ENCODE data around the gene PLSCR4.

GRCh38 chr3:146283781-146284445, 33.0 kb upstream of the PLSCR4 start:
- TF ChIP-seq POLR2A (IDR thresholded peaks at IDR 0.05; ENCODE audit: low read depth, low read length) (no peak), POLR2AphosphoS5 (IDR thresholded peaks at IDR 0.05; ENCODE audit: insufficient read depth, low read depth, low read length) (no peak), EZH2 (IDR thresholded peaks at IDR 0.05; ENCODE audit: borderline replicate concordance, low read depth, low read length, severe bottlenecking) (no peak), MYC (IDR thresholded peaks at IDR 0.05; ENCODE audit: low read depth, low read length) (no peak), MAX (IDR thresholded peaks at IDR 0.05; ENCODE audit: insufficient read depth, insufficient read length) (no peak)
- TF ChIP-seq, protein P1, sequence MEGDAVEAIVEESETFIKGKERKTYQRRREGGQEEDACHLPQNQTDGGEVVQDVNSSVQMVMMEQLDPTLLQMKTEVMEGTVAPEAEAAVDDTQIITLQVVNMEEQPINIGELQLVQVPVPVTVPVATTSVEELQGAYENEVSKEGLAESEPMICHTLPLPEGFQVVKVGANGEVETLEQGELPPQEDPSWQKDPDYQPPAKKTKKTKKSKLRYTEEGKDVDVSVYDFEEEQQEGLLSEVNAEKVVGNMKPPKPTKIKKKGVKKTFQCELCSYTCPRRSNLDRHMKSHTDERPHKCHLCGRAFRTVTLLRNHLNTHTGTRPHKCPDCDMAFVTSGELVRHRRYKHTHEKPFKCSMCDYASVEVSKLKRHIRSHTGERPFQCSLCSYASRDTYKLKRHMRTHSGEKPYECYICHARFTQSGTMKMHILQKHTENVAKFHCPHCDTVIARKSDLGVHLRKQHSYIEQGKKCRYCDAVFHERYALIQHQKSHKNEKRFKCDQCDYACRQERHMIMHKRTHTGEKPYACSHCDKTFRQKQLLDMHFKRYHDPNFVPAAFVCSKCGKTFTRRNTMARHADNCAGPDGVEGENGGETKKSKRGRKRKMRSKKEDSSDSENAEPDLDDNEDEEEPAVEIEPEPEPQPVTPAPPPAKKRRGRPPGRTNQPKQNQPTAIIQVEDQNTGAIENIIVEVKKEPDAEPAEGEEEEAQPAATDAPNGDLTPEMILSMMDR (IDR thresholded peaks at IDR 0.05; ENCODE audit: extremely low read depth in 1 of 2, insufficient read depth in 1 of 2, low read depth in 1 of 2, low read length in 2 of 2) = no peak
